Right renal pelvis (tissue), 4 donors: ENCODE measurements around the gene PIGX. TPM values are rescaled to one million over a fixed set of nuclear protein-coding genes. Genes with fewer than 3 reads are reported as not detected.
A peak's percentile ranks its signal among the peaks of the same experiment; 100 is the strongest.
"Not testable (repeated sequence)": the region's sequence is repeated elsewhere in the genome, so short reads cannot be mapped to it uniquely, and the experiment has no call there.

Source experiments
- DNase-seq, 4 donors: peaks; one replicate each; pipeline ENCODE4 v3.0.0-alpha.2; 2013; ENCODE audit warnings: low read depth in 4 of 4, low spot score in 3 of 4, missing footprints in 1 of 4
- polyA plus RNA-seq, 4 donors: library from polyadenylated mRNA; unstranded; fragments of 120-200 nt; gene quantifications; one replicate each; pipeline ENCODE4 v1.2.1, GENCODE V29; 2013; ENCODE audit not compliant: insufficient read length in 4 of 4

Gene PIGX
- polyA plus RNA-seq, 4 donors, result 32.1 to 35.1 (median 34.4) TPM

GRCh38 chr3:196699749-196700148 lies 12.4 kb upstream of the PIGX start:
- no peak for DNase-seq

- no peak for DNase-seq
Observed at GRCh38 chr3:196700801-196701200, 11.4 kb upstream of the PIGX start.

DNA sequence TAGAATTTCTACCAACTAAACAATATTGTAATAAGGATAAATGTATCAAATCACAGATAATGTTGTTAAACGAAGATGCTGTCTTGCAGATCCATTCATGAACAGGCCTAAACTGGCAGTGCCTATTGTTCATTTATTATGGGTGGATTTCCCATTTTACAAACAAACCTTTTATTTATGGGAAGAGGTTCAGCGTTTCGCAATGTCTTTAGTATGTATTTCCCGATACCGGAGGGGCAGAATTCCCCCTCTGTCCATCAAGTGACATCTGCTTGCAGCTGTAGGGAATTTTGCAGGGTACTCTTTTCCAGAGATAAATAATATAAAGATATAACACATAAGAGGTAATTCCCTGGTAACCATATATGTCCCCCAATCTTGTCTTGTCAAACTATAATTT lies 5.8 kb upstream of the PIGX start:
- DNase-seq, result no peak

DNA sequence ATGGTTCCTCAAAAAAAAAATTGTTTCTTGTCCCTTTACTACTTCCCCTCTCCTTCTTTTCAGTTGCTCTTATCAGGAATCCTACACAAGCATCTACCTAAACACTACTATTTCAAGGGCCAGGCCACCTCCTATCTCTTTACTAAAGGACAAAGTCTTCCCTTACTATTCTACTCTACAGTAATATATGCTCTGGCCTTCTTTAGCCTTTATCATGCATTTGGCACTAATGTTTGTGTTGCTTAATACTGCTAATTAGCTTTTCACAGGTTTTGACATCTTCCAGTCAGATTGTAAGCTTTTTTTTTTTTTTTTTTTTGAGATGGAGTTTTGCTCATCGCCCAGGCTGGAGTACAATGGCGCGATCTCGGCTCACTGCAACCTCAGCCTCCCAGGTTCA lies 5.4 kb upstream of the PIGX start:
- no peak for DNase-seq

GRCh38 chr3:196707566-196707965 lies 4.6 kb upstream of the PIGX start:
- DNase-seq, result no peak

DNA sequence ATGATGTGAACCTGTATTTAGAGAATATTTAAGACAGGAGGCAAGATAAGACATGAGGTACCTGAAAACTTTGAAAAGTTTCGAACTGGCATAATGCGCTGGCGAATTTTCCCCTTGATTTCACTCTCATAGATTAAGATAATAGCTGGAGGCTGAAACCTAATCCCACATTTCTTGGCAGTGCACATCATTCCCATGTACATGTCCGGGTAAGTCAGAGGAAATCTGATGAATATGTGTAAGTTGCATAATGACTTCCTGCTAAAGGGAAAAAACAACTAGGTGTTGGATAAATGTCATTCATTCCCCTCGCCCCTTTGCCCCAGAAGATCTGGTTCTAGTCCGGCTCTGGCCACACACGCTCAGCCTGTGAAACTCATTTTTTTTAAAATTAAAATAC lies 3.7 kb upstream of the PIGX start:
- DNase-seq, result no peak

- peak in 3 of 4 donors; percentile 13 to 61 (median 39) for DNase-seq
Observed at GRCh38 chr3:196712514-196713413, 587 bp downstream of the PIGX start.

DNA sequence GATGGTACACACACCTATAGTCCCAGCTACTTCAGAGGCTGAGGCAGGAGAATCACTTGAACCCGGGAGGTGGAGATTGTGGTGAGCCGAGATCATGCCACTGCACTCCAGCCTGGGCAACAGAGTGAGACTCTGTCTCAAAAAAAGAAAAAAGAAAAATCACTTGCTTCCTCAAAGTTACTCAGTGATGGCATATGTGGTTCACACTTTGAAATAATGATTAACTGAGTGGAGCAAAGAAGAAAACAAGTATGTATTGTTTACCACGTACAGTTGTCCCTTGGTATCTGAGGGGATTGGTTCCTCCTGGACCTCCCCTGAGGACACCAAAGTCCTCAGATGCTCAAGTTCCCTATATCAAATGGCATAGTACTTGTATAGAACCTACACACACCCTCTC lies 5.0 kb downstream of the PIGX start:
- not testable (repeated sequence) for DNase-seq

DNA sequence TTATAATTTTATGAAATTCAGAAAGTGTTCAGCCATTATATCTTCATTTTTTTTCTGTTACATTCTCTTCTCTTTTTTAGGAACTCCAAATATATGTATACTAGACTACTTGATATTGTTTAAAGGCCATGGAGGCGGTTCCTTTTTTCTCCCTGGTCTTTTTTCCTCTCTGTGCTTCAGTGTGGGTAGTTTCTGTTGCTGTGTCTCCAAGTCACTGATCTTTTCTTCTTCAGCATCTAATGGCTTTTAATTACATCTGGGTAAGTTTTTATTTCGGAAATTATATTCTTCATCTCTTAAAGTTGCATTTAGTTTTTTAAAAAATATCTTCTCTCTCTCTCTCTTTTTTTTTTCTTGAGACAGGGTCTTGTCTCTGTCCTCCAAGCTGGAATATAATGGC lies 8.9 kb downstream of the PIGX start:
- no peak for DNase-seq

DNA sequence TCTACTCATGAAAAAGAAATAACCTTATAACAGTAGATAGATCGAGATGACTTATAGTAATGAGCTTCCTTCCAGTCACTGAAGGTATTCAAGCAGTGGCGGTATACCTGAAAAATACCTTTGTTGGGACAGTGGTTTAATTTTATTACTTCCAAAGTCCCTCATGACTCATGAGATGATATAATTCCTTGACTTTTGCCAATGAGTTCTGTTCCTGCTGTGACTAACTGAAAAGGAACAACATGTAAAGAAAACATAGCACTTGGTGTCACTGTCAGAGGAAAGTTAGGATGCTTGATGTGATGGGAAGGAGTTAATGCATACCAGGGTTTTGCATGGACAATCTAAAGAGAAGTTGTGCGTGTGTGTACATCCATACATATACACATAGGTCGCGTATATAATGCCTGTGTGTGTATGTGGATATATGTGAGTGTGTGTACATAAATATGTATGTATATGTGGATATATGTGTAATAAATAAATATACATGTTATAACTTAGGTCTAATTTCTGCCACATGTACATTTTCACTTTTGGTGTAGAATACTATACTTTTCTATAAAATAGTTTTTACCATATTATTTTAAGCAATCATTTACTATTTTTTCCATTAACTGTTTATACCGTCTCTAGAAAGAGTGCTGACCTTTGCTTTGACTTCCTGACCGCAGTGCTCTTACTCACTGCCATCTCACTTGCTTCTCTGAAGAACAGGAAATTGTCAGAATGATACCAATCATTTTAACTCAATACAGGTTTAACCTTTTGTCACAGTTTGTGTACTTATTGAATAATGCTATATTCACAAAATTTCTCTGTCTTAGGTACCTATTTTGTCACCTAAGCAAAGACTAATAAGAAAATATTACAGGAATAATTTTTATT lies 14.9 kb downstream of the PIGX start:
- no peak for DNase-seq

GRCh38 chr3:196735751-196736150 lies 23.6 kb downstream of the PIGX start:
- DNase-seq, result no peak

GRCh38 chr3:196736670-196737374 lies 24.6 kb downstream of the PIGX start:
- DNase-seq, result no peak

DNA sequence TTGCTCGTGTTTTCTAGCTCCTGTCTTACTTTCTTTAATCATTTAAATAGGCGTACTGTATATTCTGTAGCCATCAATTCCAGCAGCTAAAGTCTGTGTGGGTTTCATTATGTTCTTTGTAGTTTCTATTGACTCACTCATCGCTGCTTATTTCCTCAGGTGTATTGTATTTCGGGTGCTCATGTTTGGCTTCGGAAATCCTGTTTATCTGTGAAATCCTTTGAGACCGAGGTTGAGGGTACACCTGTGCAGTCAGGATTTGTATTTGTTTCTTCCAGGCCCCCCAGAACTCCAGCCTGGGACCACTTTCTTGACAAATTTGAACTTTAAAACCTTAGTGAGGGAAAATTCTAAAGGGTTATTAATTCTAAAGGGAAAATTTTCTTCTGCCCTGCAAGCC lies 25.5 kb downstream of the PIGX start:
- no peak for DNase-seq

- peak; percentile 71 to 76 (median 74) for DNase-seq
Observed at GRCh38 chr3:196739671-196740480, 27.7 kb downstream of the PIGX start, which contains the start of gene PAK2. TSS of gene PAK2 (plus strand) at chr3:196739857. CDS start at chr3:196782647, 42,790 bp downstream.

GRCh38 chr3:196740481-196741248 lies 28.5 kb downstream of the PIGX start:
- DNase-seq, result peak in 1 of 4 donors; percentile 40

DNA sequence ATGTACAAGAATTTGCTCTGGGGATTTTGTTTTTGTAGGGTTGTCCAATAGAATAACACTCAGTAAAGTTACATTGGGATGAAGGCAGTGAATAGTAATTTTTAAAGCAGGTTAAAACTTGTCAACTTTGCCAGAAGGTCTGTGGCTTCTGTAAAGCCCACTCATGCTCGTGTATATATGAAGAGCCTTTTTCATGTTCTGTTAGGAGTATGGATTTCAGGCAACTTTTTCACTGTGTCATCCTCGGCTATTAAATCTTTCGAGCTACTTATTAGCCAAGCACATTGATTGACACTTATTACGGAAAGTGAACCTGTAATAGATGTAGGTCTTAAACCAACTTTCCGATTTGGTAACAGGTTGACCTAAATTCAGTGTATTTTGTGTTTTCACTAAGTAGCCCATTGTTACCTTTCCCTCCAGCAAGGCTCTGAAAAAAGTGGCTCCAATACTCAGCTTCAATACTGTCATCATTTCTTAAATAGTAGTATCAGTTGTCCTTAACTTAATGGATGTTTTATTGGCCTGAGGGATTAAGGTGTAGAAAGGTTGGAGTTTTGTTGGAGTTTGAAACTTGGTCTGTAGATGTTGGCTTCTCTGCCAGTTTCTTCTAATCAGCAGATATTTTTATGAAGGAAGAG lies 29.2 kb downstream of the PIGX start:
- peak in 1 of 4 donors; percentile 12 for DNase-seq

- DNase-seq, result not testable (repeated sequence)
Observed at GRCh38 chr3:196743569-196743968, 31.4 kb downstream of the PIGX start.

GRCh38 chr3:196749125-196749524 lies 36.9 kb downstream of the PIGX start:
- no peak for DNase-seq

DNA sequence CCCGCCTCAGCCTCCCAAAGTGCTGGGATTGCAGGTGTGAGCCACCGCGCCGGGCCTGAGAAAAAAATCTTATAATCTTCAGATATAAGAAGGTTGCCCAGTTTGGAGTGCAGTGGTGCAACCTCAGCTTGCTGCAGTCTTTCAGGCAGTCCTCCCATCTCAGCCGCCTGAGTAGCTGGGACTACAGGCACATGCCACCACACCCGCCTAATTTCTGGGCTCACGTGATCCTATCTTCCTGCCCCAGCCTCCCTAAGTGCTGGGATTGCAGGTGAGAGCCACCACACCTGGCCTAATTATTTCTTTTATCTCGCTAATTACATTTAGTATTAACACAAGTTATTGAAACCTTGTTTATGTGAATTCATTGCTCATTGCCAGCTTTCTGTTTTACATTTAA lies 41.0 kb downstream of the PIGX start:
- DNase-seq, result no peak
